GM19193 (cell line): Measurements from ENCODE around the gene RIMS1.

Experiments
- POLR2A ChIP-seq: IDR thresholded peaks from 4 replicates; pipeline ENCODE4 v1.6.1; 2011; ENCODE audit not compliant: insufficient read depth, insufficient read length; ENCODE audit errors: extremely low read depth

The RIMS1 gene

DNA sequence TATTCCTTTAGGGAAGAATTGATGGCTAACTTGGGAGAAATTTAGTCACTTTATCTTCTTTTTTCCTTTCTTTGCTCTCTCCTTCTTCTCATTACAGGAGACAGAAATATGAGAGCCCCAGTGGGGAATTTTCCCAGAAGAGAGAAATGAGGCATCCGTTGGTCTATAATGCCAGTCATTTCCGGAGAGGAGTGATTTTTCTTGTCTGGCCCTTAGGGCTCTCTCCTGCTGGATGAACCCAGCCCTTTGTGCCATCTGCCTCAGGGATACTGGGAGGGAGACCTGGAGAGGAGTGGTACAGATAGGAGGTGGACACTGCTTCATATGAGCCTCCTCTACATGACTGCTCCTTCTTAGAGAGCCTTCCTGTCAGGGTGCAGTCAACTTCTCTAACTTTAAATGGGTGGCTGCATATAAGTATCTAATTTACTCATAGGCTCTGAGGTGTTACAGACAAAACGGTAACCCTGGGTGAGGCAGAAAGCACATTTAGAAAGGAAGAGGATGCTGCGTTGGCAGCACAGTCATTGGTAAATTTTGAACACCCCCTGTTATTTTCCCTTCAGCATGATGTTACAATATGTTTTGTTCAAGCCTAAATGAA lies 21.9 kb downstream of the RIMS1 start:
- TF ChIP-seq POLR2A, result no peak

GRCh38 chr6:71913444-71914234 lies 27.3 kb downstream of the RIMS1 start:
- TF ChIP-seq POLR2A, result no peak

DNA sequence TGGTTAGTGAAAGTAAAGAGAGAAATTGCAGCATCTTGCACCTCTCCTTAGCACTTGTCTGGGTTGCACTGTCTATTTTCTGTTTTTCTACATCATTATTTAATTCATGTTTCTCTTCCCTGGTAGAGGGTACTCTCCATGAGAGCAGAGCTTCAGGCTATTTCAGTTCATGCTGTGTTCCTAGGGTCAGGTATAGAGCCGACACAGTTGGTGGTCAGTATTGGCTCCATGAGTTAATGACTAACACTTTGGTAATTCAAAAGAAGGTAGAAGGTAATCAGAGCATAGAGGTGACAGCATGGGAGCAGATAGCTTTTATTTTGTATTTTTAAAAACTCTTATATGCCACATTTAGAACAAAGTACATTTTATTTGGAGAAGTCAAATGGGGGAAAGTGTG lies 42.7 kb downstream of the RIMS1 start:
- no peak for TF ChIP-seq POLR2A

GRCh38 chr6:71933881-71934280 lies 47.5 kb downstream of the RIMS1 start:
- no peak for TF ChIP-seq POLR2A

- TF ChIP-seq POLR2A, result no peak
Observed at GRCh38 chr6:71965404-71965803, 79.1 kb downstream of the RIMS1 start.

DNA sequence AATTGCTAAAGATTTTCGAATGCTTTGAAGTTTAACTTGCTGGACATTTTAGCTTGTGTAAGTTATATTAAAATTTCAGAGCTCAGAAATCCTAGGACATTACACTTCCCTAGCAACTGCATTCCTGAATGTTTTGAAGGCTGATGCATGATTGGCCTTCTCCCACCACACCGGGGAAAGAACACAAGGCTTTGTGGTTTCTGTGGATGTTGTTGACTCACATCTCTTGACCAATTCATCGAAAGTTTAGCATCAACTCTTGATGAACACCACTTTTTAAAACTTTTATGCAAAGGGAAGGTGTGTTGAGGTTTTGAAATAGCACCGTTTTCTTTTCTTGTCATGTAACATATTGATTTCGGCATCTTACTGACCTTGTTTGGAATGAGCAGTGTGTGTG lies 81.1 kb downstream of the RIMS1 start:
- no peak for TF ChIP-seq POLR2A

DNA sequence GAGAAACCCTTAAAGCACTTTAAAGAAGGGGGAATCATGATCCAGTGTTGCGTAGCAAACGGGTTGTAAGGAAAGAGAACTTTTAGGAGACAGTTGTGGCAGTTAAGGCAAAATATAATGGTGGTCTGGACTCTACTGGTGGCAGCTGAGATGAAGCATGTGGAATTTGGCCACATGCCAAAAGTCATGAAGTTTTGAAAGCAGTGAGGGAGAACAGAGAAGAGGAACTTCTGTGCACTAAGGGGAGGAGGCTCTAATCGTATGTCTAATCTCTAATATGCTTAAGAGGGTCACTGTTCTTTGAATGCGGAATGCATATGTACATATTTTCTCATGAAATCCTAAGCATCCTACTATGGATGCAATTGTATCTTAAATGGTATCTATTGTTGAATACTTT lies 91.5 kb downstream of the RIMS1 start:
- TF ChIP-seq POLR2A, result no peak

- TF ChIP-seq POLR2A, result no peak
Observed at GRCh38 chr6:71979911-71980310, 93.6 kb downstream of the RIMS1 start.

DNA sequence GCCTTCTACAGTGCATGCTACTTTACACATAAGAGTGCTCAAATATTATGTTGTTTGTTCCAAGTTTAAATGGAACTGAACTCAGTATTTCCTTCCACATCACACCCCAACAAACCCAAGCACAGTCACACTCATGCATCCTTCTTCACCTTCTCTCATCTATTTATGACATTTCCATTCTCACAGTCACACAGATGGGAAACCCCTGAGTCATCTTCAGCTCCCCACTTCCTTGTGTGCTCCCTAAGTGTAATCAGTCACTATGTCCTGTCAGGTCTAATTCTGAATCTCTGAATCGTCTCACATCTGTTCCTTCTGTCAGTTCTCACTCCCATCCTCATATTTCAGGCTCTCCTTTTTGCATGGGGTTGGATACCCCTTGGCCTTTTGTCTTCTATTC lies 96.0 kb downstream of the RIMS1 start:
- no peak for TF ChIP-seq POLR2A

DNA sequence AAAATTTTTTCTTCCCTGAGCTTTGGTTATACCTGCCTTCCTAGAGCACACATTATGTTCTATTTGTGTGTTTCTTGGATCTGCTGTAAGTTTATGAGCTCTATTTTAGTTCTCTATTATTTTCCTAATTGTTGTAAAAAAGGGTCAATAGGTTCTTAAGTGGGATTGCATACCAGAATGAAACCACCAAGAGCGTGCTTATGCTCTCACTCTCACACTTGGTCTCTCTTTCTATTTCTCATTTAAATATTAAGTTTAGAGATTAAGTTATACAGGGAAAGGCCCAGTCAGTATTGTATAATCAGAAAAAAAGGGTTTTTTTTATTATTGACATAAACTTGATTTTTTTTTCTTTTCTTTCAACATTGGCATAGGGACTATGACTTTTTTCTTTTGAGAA lies 96.8 kb downstream of the RIMS1 start:
- no peak for TF ChIP-seq POLR2A

DNA sequence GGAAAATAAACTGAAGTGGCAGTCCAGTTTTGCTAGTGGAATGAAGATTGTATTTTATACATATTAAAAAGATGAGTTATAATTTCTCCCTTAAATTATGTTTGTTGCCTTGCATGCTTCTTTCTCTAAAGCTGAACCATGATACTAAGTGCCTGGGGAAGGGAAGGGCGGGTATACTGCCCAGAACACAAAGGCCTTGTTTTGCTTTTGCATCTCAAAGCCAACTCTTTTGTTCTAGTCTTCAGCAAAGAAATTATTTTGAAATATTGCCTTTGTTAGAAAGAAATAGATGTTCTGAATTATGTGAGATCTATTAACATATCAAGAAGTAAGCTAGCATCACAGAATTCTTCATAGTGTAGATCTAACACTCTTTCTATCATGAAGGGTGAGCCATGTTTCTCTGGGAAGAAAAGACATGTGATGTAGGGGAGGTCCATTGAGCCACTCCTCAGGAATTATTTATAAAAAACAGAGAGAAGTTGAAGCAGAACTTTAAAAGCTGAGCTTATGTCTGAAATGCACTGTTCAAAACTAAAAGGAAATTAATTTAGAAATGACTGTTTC lies 108.4 kb downstream of the RIMS1 start:
- no peak for TF ChIP-seq POLR2A

DNA sequence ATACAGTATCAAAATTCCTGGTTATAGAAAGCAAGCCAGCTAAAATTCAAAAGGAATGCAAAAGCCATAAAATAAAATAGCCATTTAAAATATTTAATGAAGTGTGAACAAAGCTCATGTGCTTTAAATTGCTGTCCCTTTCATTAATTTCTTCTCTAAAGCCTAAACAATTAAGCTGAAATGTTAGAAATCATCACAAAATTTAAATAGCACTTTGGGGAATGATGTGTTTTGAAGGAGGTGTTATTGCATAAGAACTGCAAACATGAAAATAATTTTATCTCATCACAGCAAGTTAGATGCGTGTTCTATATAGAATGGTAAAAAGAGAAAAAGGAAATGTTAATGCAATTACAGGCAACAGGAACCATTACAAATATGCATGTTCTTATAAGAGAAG lies 111.0 kb downstream of the RIMS1 start:
- no peak for TF ChIP-seq POLR2A

GRCh38 chr6:72002415-72002814 lies 116.1 kb downstream of the RIMS1 start:
- no peak for TF ChIP-seq POLR2A

DNA sequence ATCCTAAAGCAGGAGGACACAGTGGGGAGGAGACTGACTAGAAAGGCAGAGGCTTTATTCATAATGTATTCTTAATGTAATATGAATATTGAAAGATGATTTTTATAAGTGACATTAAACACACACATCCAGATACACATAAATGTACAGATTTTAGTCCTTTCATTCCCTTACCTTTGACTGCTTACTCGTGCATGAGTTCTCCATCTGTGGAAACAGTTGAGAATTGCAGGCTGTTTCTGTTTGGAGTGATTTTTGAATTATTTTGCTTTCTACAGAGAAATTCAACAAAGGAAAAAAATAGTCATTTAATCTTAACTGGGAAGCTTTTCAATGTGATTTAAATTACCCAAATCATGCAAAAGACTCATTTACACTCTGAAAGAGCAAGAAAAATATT lies 136.5 kb downstream of the RIMS1 start:
- no peak for TF ChIP-seq POLR2A

DNA sequence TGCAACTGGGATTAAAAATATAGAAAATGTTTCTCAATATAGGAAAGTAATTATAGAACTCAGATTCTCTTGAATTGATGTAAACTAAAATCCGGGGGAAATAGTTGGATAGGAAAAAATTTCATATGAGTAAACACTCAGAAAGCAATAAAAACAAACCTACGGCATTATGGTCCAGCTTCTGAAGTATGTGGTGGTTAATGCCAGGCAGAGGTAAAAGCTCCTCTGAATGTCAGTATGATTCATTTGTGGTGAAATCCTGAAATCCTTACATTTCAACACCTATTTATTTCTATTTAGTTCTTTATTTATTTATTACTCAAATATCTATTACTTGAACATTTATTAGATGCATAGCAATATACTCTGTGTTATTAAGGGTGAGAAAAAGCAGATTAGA lies 145.1 kb downstream of the RIMS1 start:
- no peak for TF ChIP-seq POLR2A

- no peak for TF ChIP-seq POLR2A
Observed at GRCh38 chr6:72032086-72032485, 145.7 kb downstream of the RIMS1 start.
